ENCODE measurements around the gene NBEAL1. TPM values are rescaled to one million over a fixed set of nuclear protein-coding genes. Genes with fewer than 3 reads are reported as not detected.

Gene NBEAL1
- total and polyA plus RNA-seq, 2 of the 8 experiments (the other 6 are each of a cell fraction or from before 2014, with no cell fraction given), result 2.3 to 10.7 TPM

DNA sequence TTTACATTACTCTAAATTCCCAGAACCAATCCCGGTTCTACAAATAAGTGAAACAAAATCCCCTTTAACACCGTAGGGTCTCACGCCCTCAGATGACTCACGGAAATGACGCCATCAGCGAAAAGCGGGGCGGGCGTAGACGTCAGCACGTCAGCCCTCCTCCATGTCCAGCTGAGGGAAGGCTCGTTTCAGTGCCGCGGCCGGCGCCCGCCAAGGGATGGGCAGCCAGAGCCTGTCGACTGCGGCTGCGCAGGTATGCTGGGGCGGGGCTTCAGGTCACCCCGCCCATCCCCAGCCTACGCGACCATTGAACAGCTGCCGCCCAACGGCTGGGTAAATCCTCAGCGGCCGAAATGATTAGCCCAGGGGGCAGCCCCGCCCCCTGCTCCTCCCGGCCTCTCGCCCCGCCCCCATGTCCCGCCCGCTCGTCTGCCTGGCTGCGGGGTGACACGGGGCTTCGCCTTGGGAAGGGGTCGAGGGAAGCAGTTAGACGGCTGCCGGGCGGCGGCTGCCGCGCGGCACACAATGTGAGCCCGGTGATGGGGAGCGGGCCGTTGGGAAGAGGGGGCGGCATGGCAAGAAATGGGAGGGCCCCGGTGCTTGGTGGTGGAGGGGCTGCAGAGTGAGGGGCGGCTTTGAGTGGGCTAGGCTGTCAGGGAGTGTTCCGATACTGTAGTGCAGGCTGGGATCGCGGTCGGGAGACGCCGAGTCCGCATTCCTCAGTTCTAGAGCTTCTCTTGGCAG lies at the start of gene NBEAL1 (continued):
- TF ChIP-seq EGR1 (IDR thresholded peaks at IDR 0.05; ENCODE audit: borderline replicate concordance, low read depth, low read length) (no peak), CBX8 (IDR thresholded peaks at IDR 0.05; ENCODE audit: borderline replicate concordance, low read depth, low read length) (no peak), SRF (IDR thresholded peaks at IDR 0.05; ENCODE audit: low read depth, low read length) (no peak), EZH2 (IDR thresholded peaks at IDR 0.05; ENCODE audit: low read depth, low read length, severe bottlenecking) (no peak), CTBP2 (IDR thresholded peaks at IDR 0.05; ENCODE audit: borderline replicate concordance, insufficient read depth, insufficient read length, low read length) (no peak), SIX5 (IDR thresholded peaks at IDR 0.05; ENCODE audit: low read depth, low read length) (no peak), RBBP5 (IDR thresholded peaks at IDR 0.05; ENCODE audit: borderline replicate concordance, low read depth, low read length) (peak; percentile 49; the same call in 1 of the 2 replicates), RNF2 (IDR thresholded peaks at IDR 0.05; ENCODE audit: borderline replicate concordance, low read depth, low read length, missing control alignments, poor library complexity, severe bottlenecking) (no peak), SP4 (IDR thresholded peaks at IDR 0.05; ENCODE audit: low read length) (peak; percentile 83; the same call in 1 of the 2 replicates), SAP30 (IDR thresholded peaks at IDR 0.05; ENCODE audit: insufficient read depth, insufficient replicate concordance, low read length) (no peak)
